ENCODE results near the gene FCHSD2. TPM values are rescaled to one million over a fixed set of nuclear protein-coding genes. Genes with fewer than 3 reads are reported as not detected.
"Not testable (repeated sequence)": the region's sequence is repeated elsewhere in the genome, so short reads cannot be mapped to it uniquely, and the experiment has no call there.

The FCHSD2 gene
- total RNA-seq, 6 donors from 2014 or later: 22.5 to 55.6 (median 42.7) TPM

DNA sequence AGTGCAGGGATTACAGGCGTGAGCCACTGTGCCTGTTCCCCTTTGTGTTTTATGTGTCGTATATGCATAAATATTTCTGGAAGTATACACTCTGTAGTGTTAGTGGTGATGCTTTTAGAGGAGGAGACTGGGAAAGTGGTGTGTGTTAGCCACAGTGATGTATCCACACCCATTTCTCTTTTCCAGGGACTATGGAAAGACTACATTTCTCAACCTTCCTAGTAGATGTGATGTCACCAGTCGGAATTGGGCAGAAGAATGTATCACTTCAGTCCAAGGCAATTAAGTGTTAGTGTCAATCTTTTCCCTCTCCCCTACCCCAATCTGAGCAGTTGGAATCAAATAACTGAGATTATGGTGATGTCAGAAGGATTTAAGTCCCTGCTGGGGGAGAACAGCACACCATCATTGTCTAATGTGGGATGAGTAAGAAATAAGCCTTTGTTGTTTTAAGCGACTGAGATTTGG lies 333.8 kb downstream of the FCHSD2 start:
- peak in 1 of 2 donors; percentile 34 for ATAC-seq (ENCODE audit: low FRiP score in 2 of 2)

GRCh38 chr11:72807792-72808191 lies 334.3 kb downstream of the FCHSD2 start:
- no peak overlapping the region for H3K4me3 ChIP-seq
- WGBS, 2 donors: 48 to 59% methylated on average over 2 of the region's 2 CpGs
- TF ChIP-seq EP300 (IDR thresholded peaks at IDR 0.05) (no peak), POLR2AphosphoS5 (IDR thresholded peaks at IDR 0.05) (no peak), POLR2A (IDR thresholded peaks at IDR 0.05) (no peak)
- TF ChIP-seq, protein P1, sequence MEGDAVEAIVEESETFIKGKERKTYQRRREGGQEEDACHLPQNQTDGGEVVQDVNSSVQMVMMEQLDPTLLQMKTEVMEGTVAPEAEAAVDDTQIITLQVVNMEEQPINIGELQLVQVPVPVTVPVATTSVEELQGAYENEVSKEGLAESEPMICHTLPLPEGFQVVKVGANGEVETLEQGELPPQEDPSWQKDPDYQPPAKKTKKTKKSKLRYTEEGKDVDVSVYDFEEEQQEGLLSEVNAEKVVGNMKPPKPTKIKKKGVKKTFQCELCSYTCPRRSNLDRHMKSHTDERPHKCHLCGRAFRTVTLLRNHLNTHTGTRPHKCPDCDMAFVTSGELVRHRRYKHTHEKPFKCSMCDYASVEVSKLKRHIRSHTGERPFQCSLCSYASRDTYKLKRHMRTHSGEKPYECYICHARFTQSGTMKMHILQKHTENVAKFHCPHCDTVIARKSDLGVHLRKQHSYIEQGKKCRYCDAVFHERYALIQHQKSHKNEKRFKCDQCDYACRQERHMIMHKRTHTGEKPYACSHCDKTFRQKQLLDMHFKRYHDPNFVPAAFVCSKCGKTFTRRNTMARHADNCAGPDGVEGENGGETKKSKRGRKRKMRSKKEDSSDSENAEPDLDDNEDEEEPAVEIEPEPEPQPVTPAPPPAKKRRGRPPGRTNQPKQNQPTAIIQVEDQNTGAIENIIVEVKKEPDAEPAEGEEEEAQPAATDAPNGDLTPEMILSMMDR (IDR thresholded peaks at IDR 0.05): no peak
- H3K27ac ChIP-seq: peak overlapping the region; percentile 69 to 84 (median 80)
- H3K9me3 ChIP-seq: no peaks in the 10 kb centered on the region
- DNase-seq: no peak
- no peaks in the 10 kb centered on the region for H3K27me3 ChIP-seq
- H3K4me1 ChIP-seq: peaks cover 9 to 40% (median 36%) of the 10 kb centered on the region in 4 donors
- H3K36me3 ChIP-seq: peaks cover 0 to 4% (median 0%) of the 10 kb centered on the region in 4 donors
- ATAC-seq (ENCODE audit: low FRiP score in 2 of 2): peak; percentile 58 to 71

More for the DNA sequence above, 333.8 kb downstream of the FCHSD2 start:
- Histone ChIP-seq H3K27me3 (no peaks in the 10 kb centered on the region), H3K27ac (peak overlapping the region; percentile 60 to 84 (median 80)), H3K9me3 (no peaks in the 10 kb centered on the region), H3K4me3 (no peak overlapping the region), H3K4me1 (peaks cover 15 to 45% (median 42%) of the 10 kb centered on the region in 4 donors), H3K36me3 (peaks cover 0 to 4% (median 0%) of the 10 kb centered on the region in 4 donors)
- DNase-seq: no peak
- TF ChIP-seq, protein P1 (IDR thresholded peaks at IDR 0.05): no peak
- TF ChIP-seq EP300 (IDR thresholded peaks at IDR 0.05) (no peak), POLR2AphosphoS5 (IDR thresholded peaks at IDR 0.05) (no peak), POLR2A (IDR thresholded peaks at IDR 0.05) (peak in 1 of 4 donors; percentile 19)
- WGBS, 2 donors: 76 to 79% methylated on average over 4 of the region's 4 CpGs

DNA sequence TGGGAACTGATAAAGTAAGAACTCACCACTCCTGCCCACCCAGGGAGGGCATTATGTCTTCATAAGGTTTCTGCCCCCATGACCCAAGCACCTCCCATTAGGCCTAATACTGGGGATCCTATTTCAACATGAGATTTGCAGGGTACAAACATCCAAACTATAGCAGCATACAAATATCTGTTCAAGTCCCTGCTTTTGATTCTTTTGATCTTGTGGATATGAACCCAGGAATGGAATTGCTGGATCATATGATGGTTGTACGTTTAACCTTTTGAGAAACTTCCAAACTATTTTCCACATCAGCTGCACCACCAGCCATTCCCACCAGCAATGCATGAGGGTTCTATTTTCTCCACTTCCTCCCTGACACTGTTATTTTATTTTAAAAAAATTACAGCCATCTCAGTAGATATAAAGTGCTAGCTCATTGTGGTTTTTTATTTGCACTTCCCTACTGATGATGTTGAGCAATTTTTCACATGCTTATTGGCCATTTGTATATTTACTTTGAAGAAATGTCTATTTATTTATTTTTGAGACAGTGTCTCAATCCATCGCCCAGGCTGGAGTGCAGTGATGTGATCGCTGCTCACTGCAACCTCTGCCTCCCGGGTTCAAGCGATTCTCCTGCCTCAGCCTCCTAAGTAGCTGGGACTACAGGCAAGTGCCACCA lies 335.0 kb downstream of the FCHSD2 start:
- DNase-seq: no peak
- no peaks in the 10 kb centered on the region for H3K9me3 ChIP-seq
- H3K27ac ChIP-seq: peak overlapping the region; percentile 69 to 84 (median 80)
- no peak overlapping the region for H3K4me3 ChIP-seq
- H3K4me1 ChIP-seq: peaks cover 4 to 33% (median 31%) of the 10 kb centered on the region in 4 donors
- TF ChIP-seq POLR2AphosphoS5 (IDR thresholded peaks at IDR 0.05) (peak in 1 of 2 donors; percentile 39), EP300 (IDR thresholded peaks at IDR 0.05) (no peak), POLR2A (IDR thresholded peaks at IDR 0.05) (no peak)
- TF ChIP-seq, protein P1 (IDR thresholded peaks at IDR 0.05): no peak
- 56 to 65% methylated on average over 5 of the region's 5 CpGs for WGBS, 2 donors
- peaks cover 0 to 4% (median 0%) of the 10 kb centered on the region in 4 donors for H3K36me3 ChIP-seq
- peak; percentile 49 to 69 for ATAC-seq (ENCODE audit: low FRiP score in 2 of 2)
- no peaks in the 10 kb centered on the region for H3K27me3 ChIP-seq

DNA sequence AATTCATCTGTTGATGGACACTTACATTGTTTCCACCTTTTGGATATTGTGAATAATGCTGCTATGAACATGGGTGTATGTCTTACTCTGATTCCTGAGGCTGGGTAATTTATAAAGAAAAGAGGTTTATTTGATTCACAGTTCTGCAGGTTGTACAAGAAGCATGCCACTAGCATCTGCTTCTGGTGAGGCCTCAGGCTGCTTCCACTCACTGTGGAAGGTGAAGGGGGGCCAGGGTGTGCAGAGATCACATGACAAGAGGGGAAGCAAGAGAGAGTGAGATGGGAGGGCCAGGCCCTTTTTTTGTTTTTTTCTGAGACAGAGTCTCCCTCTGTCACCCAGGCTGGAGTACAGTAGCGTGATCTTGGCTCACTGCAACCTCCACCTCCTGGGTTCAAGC lies 335.7 kb downstream of the FCHSD2 start:
- Histone ChIP-seq H3K4me1 (peaks cover 4 to 29% (median 26%) of the 10 kb centered on the region in 4 donors), H3K27ac (peak overlapping the region; percentile 69 to 84 (median 80))
- H3K27me3 ChIP-seq; H3K36me3 ChIP-seq; H3K9me3 ChIP-seq; DNase-seq; H3K4me3 ChIP-seq; ATAC-seq (ENCODE audit: low FRiP score in 2 of 2): not testable (repeated sequence)
- WGBS, 2 donors: 88 to 89% methylated on average over 1 of the region's 1 CpG

DNA sequence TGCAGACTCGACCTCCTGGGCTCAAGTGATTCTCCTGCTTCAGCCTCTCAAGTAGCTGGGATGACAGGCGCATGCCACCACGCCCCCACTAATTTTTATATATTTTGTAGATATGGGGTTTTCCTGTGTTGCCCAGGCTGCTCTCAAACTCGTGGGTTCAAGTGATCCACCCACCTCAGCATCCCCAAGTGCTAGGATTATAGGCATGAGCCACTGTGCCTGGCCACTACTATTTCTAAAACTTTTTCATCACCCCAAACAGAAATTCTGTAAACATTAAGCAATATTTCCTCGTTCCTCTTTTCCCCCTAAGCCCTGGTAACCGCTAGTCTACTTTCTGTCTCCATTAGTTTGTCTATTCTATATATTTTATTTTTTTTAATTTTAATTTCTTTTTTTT lies 336.9 kb downstream of the FCHSD2 start:
- no peak for DNase-seq
- Histone ChIP-seq H3K4me1 (peaks cover 4 to 23% (median 17%) of the 10 kb centered on the region in 4 donors), H3K36me3 (peaks cover 0 to 4% (median 0%) of the 10 kb centered on the region in 4 donors), H3K9me3 (no peaks in the 10 kb centered on the region), H3K4me3 (no peak overlapping the region), H3K27me3 (no peaks in the 10 kb centered on the region), H3K27ac (peak overlapping the region in 3 of 4 donors; percentile 23 to 82 (median 48))
- TF ChIP-seq POLR2AphosphoS5 (IDR thresholded peaks at IDR 0.05): no peak
- no peak for TF ChIP-seq EP300 (IDR thresholded peaks at IDR 0.05)
- TF ChIP-seq POLR2A (IDR thresholded peaks at IDR 0.05): no peak
- TF ChIP-seq, protein P1 (IDR thresholded peaks at IDR 0.05): no peak
- 67 to 76% methylated on average over 6 of the region's 6 CpGs for WGBS, 2 donors
- ATAC-seq (ENCODE audit: low FRiP score in 2 of 2): peak in 1 of 2 donors; percentile 49

All from upper lobe of left lung (tissue), 6 donors.